VCaP (cell line): ENCODE results near the gene SNX13.

ENCODE experiments used
- H3K27ac ChIP-seq: fragments of 450-650 bp; 2 replicates; pipeline ENCODE4 v1.5.1; 2017
- CTCF ChIP-seq: fragments of 450-650 bp; conservative IDR thresholded peaks from 2 replicates; pipeline ENCODE4 v1.5.1; 2017; ENCODE audit warnings: mild to moderate bottlenecking, moderate library complexity

The SNX13 gene

DNA sequence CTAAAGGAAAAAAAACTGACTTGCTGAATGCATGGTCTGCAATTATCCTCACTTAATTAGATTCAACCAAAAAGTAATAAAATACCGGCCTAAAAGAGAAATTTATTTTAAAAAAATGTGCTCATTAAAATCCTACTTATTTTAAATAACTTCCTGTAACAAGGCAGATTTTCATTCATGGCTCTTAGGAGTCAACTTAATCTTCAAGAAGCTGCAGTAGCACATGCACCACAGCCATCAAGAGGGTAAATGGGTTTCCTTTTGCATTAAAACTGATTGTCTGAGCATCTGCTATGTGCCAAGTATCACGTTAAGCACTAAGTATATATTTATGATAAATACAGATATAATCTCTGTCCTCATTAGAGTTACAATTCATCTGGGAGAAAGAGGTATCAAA, 69.9 kb downstream of the SNX13 start:
- no peak for TF ChIP-seq CTCF
- H3K27ac ChIP-seq: no peak overlapping the region

DNA sequence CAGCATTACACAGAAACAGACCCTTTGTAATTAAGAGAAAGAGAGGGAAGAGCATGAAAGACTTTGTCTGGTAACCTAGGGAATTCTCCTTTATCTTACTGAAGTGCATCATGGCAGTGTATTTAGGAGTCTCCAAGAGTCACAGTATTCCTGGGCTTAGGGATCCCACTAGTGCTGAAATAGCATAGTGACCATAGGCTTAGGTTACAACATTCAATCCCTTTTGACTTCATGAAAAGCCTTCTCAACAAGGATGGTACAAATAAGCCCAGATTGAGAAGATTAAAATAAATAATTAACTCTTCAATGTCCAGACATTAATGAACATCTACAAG, 76.5 kb downstream of the SNX13 start:
- no peak overlapping the region for H3K27ac ChIP-seq
- no peak for TF ChIP-seq CTCF

GRCh38 chr7:17863095-17863808, 77.0 kb downstream of the SNX13 start:
- no peak for TF ChIP-seq CTCF
- H3K27ac ChIP-seq: no peak overlapping the region

GRCh38 chr7:17856251-17856650, 84.0 kb downstream of the SNX13 start:
- TF ChIP-seq CTCF: no peak
- H3K27ac ChIP-seq: no peak overlapping the region

DNA sequence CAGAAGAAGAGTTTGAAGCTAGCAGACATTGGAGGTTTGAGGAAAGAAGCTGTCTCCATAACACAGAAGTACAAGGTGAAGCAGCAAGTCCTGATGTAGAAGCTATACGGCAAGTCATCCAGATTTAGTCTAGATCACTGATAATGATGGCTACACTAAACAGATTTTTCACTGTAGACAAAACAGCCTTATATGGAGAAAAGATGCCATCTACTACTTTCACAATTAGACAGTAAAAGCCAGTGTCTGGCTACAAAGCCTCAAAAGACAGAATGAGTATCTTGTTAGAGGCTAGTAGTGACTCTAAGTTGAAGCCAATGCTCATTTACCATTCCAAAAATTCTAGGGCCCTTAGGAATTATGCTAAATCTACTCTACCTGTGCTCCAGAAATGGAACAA, 85.1 kb downstream of the SNX13 start:
- H3K27ac ChIP-seq: no peak overlapping the region
- TF ChIP-seq CTCF: no peak

DNA sequence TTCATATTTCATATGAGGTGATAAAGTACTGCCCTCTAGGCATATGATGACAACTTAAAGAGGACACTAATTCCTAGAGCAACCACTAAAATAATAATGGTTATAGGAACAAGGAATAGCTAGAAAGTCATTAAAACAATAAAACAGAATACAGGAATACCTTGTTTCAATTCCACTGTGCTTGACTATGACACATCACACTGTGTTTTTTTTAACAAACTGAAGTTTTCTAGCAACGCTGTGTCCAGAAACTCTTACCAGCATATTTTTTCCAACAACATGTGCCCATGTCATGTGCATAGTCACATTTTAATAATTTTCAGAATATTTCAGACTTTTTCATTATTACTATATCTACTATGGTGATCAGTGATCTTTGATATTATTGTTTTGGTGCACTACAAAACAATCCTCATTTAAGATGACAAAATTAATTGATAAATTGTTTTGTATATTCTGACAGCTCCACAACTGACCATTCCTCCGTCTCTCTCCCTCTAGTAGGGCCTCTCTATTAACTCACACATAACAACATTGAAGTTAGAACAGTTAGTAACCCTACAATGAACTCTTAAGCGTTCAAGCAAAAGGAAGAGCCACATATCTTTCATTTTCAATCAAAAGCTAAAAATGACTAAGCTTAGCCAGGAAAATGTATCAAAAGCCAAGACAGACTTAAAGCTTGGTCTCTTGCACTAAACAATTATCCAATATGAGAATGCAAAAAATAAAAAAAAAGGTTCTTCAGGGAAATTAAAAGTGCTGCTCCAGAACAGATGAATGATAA, 85.8 kb downstream of the SNX13 start:
- no peak for TF ChIP-seq CTCF
- no peak overlapping the region for H3K27ac ChIP-seq

DNA sequence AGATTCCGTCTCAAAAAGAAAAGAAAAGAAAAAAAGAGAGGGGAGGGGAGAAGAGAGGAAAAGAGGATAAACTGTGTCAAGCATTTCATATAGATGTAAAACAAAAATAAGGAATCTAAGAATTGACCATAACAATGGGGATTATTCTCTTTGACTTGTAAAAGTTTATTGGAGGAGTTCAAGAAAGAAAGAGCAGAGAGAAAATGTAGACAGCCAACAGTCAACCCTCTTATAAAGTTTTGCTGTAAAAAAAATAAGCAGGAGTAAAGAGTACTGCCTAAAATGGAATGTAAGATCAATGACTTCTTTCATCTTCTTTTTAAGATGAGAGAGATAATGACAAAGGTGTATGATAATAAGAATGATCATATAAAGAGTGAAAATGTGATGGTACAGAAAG, 87.9 kb downstream of the SNX13 start:
- no peak overlapping the region for H3K27ac ChIP-seq
- no peak for TF ChIP-seq CTCF
